HepG2 (cell line): ENCODE results near the gene ATP6V0E1. TPM values are rescaled to one million over a fixed set of nuclear protein-coding genes. Genes with fewer than 3 reads are reported as not detected.

Source experiments
- FIP1L1 ChIP-seq: fragments of 200-400 bp; formaldehyde crosslinking; IDR thresholded peaks from 2 replicates; pipeline ENCODE4 v1.6.1; 2018; ENCODE audit warnings: low read depth, mild to moderate bottlenecking, low read length, moderate library complexity, borderline replicate concordance; ENCODE audit not compliant: insufficient read depth
- HNF4A ChIP-seq: sonication (generic); formaldehyde crosslinking; IDR thresholded peaks from 2 replicates; pipeline ENCODE4 v1.4.0; 2020; ENCODE audit warnings: missing genetic modification reagents
- NCOR1 ChIP-seq: fragments of 200-600 bp; sonication (generic); IDR thresholded peaks from 2 replicates; pipeline ENCODE4 v1.7.0; 2017; ENCODE audit warnings: antibody characterized with exemption, low read length, borderline replicate concordance
- SPEN ChIP-seq: sonication (generic); formaldehyde crosslinking; IDR thresholded peaks from 2 replicates; pipeline ENCODE4 v1.5.1; 2020; ENCODE audit warnings: low read depth, mild to moderate bottlenecking, missing genetic modification reagents
- ZNF230 ChIP-seq: sonication (generic); formaldehyde crosslinking; IDR thresholded peaks from 2 replicates; pipeline ENCODE4 v1.4.0; 2020; ENCODE audit warnings: mild to moderate bottlenecking, missing genetic modification reagents
- ZNF558 ChIP-seq: sonication (generic); formaldehyde crosslinking; IDR thresholded peaks from 2 replicates; pipeline ENCODE4 v1.9.0; 2022; ENCODE audit warnings: mild to moderate bottlenecking, missing genetic modification reagents, borderline replicate concordance
- polyA plus RNA-seq, 8 experiments: library from polyadenylated mRNA; depleted of rRNA in 3 of 8; stranded (reverse) in 7 of 8; unstranded in 1 of 8; fragments of >200 nt; fragmentation: Illumina TruSeq in 4 of 8; extraction: Trizol in 4 of 8; gene quantifications; 2 replicates each; pipeline versions ENCODE4 v1.2.1 to v1.2.3, GENCODE V29; 2011 to 2016; ENCODE audit warnings: low read depth in 4 of 8, missing spikeins in 1 of 8, mixed read lengths in 1 of 8; ENCODE audit not compliant: insufficient read depth in 1 of 8
- total RNA-seq, 5 experiments: library from RNA; depleted of rRNA; stranded (reverse); fragments of >200 nt; fragmentation: Illumina TruSeq; extraction: Trizol; gene quantifications; 2 replicates each; pipeline ENCODE4 v1.2.3, GENCODE V29; 2016; ENCODE audit warnings: low read depth in 1 of 5
- TF ChIP-seq, protein P1 (sequence below): sonication (generic); formaldehyde crosslinking; IDR thresholded peaks from 2 replicates; pipeline ENCODE4 v1.5.1; 2020; ENCODE audit warnings: mild to moderate bottlenecking, missing genetic modification reagents, moderate library complexity
- TF ChIP-seq, protein P2 (sequence below): IDR thresholded peaks from 2 replicates; pipeline ENCODE4 v1.4.0; 2020; ENCODE audit warnings: mild to moderate bottlenecking, missing genetic modification reagents
- TF ChIP-seq, protein P3 (sequence below): IDR thresholded peaks from 2 replicates; pipeline ENCODE4 v1.6.1; 2016; ENCODE audit warnings: low read depth, borderline replicate concordance
- TF ChIP-seq, protein P4 (sequence below): fragments of 450-650 bp; IDR thresholded peaks from 2 replicates; pipeline ENCODE4 v1.6.1; 2016
- TF ChIP-seq, protein P5 (sequence below): sonication (generic); formaldehyde crosslinking; IDR thresholded peaks from 2 replicates; pipeline ENCODE4 v1.4.0; 2020; ENCODE audit warnings: missing genetic modification reagents, low read depth, mild to moderate bottlenecking, borderline replicate concordance

ATP6V0E1 gene
- total and polyA plus RNA-seq, 2 of the 13 experiments (the other 11 are each of a cell fraction or from before 2014, with no cell fraction given) = 143 to 215 TPM

DNA sequence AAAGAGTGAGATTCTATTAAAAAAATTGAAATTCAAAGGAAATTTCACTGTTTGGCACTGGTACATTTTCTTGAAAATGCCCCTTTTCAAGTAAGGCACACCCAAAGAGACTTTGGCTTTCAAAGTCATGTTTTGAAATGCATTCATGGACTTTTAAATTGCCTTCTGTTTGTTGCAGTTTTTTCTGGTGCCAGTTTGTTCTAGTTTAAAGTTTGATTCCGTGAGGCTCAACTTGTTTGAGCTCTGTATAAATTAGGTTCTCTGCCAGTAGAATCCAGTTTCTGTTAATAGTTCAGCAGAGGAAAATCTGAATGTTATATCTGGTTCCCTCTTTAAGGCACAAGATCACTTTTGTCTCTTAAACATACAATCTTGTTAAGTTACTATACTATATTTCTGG, 16.4 kb downstream of the ATP6V0E1 start (continued):
- TF ChIP-seq HNF4A (CRISPR knock-in tag) (no peak), ZNF230 (CRISPR knock-in tag) (no peak), SPEN (CRISPR knock-in tag) (no peak), FIP1L1 (no peak), NCOR1 (no peak), ZNF558 (CRISPR knock-in tag) (no peak)
- TF ChIP-seq, protein P1, sequence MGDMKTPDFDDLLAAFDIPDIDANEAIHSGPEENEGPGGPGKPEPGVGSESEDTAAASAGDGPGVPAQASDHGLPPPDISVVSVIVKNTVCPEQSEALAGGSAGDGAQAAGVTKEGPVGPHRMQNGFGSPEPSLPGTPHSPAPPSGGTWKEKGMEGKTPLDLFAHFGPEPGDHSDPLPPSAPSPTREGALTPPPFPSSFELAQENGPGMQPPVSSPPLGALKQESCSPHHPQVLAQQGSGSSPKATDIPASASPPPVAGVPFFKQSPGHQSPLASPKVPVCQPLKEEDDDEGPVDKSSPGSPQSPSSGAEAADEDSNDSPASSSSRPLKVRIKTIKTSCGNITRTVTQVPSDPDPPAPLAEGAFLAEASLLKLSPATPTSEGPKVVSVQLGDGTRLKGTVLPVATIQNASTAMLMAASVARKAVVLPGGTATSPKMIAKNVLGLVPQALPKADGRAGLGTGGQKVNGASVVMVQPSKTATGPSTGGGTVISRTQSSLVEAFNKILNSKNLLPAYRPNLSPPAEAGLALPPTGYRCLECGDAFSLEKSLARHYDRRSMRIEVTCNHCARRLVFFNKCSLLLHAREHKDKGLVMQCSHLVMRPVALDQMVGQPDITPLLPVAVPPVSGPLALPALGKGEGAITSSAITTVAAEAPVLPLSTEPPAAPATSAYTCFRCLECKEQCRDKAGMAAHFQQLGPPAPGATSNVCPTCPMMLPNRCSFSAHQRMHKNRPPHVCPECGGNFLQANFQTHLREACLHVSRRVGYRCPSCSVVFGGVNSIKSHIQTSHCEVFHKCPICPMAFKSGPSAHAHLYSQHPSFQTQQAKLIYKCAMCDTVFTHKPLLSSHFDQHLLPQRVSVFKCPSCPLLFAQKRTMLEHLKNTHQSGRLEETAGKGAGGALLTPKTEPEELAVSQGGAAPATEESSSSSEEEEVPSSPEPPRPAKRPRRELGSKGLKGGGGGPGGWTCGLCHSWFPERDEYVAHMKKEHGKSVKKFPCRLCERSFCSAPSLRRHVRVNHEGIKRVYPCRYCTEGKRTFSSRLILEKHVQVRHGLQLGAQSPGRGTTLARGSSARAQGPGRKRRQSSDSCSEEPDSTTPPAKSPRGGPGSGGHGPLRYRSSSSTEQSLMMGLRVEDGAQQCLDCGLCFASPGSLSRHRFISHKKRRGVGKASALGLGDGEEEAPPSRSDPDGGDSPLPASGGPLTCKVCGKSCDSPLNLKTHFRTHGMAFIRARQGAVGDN (CRISPR knock-in tag) = no peak
- TF ChIP-seq, protein P2, sequence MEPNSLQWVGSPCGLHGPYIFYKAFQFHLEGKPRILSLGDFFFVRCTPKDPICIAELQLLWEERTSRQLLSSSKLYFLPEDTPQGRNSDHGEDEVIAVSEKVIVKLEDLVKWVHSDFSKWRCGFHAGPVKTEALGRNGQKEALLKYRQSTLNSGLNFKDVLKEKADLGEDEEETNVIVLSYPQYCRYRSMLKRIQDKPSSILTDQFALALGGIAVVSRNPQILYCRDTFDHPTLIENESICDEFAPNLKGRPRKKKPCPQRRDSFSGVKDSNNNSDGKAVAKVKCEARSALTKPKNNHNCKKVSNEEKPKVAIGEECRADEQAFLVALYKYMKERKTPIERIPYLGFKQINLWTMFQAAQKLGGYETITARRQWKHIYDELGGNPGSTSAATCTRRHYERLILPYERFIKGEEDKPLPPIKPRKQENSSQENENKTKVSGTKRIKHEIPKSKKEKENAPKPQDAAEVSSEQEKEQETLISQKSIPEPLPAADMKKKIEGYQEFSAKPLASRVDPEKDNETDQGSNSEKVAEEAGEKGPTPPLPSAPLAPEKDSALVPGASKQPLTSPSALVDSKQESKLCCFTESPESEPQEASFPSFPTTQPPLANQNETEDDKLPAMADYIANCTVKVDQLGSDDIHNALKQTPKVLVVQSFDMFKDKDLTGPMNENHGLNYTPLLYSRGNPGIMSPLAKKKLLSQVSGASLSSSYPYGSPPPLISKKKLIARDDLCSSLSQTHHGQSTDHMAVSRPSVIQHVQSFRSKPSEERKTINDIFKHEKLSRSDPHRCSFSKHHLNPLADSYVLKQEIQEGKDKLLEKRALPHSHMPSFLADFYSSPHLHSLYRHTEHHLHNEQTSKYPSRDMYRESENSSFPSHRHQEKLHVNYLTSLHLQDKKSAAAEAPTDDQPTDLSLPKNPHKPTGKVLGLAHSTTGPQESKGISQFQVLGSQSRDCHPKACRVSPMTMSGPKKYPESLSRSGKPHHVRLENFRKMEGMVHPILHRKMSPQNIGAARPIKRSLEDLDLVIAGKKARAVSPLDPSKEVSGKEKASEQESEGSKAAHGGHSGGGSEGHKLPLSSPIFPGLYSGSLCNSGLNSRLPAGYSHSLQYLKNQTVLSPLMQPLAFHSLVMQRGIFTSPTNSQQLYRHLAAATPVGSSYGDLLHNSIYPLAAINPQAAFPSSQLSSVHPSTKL (CRISPR knock-in tag) = no peak
- TF ChIP-seq, protein P3, sequence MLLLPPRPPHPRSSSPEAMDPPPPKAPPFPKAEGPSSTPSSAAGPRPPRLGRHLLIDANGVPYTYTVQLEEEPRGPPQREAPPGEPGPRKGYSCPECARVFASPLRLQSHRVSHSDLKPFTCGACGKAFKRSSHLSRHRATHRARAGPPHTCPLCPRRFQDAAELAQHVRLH (CRISPR knock-in tag) = no peak
- TF ChIP-seq, protein P4, sequence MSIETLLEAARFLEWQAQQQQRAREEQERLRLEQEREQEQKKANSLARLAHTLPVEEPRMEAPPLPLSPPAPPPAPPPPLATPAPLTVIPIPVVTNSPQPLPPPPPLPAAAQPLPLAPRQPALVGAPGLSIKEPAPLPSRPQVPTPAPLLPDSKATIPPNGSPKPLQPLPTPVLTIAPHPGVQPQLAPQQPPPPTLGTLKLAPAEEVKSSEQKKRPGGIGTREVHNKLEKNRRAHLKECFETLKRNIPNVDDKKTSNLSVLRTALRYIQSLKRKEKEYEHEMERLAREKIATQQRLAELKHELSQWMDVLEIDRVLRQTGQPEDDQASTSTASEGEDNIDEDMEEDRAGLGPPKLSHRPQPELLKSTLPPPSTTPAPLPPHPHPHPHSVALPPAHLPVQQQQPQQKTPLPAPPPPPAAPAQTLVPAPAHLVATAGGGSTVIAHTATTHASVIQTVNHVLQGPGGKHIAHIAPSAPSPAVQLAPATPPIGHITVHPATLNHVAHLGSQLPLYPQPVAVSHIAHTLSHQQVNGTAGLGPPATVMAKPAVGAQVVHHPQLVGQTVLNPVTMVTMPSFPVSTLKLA = no peak
- TF ChIP-seq, protein P5, sequence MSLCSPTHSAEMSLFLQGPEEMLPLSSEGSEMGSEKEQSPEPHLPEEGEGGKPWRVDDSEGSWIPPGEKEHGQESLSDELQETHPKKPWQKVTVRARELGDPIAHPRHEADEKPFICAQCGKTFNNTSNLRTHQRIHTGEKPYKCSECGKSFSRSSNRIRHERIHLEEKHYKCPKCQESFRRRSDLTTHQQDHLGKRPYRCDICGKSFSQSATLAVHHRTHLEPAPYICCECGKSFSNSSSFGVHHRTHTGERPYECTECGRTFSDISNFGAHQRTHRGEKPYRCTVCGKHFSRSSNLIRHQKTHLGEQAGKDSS (CRISPR knock-in tag) = no peak
- TF ChIP-seq, all 625 proteins: peak for 0
